K562 (cell line): ENCODE data around the gene RPP21. TPM values are rescaled to one million over a fixed set of nuclear protein-coding genes. Genes with fewer than 3 reads are reported as not detected.

Source experiments
- FOXJ2 ChIP-seq: fragments of 200-800 bp; sonication (Bioruptor generic); IDR thresholded peaks from 2 replicates; pipeline ENCODE4 v1.6.1; 2016; ENCODE audit warnings: missing genetic modification characterization, missing compliant biosample characterization
- HMGN3 ChIP-seq: IDR thresholded peaks from 2 replicates; pipeline ENCODE4 v1.6.1; 2011; ENCODE audit warnings: borderline replicate concordance, low read depth, mild to moderate bottlenecking, mixed read lengths, low read length; ENCODE audit not compliant: insufficient read length; ENCODE audit errors: extremely low read depth
- ILF3 ChIP-seq: fragments of 450-650 bp; IDR thresholded peaks from 2 replicates; pipeline ENCODE4 v1.6.1; 2018; ENCODE audit warnings: antibody characterized with exemption, mild to moderate bottlenecking, moderate library complexity, borderline replicate concordance
- JUND ChIP-seq, 2 experiments: IDR thresholded peaks; 2 replicates in 1 of 2; 3 replicates in 1 of 2; pipeline ENCODE4 v1.6.1; 2011; ENCODE audit warnings: borderline replicate concordance in 2 of 2, low read depth in 2 of 2, low read length in 2 of 2, improper control_type of control experiment in 1 of 2, missing biosample characterization in 1 of 2, missing genetic modification characterization in 1 of 2, missing genetic modification reagents in 1 of 2
- MXI1 ChIP-seq: IDR thresholded peaks from 2 replicates; pipeline ENCODE4 v1.6.1; 2011; ENCODE audit warnings: low read depth, mild to moderate bottlenecking, improper control_type of control experiment, low read length
- MYNN ChIP-seq, 2 experiments: sonication (generic); formaldehyde crosslinking in 1 of 2; IDR thresholded peaks; 2 replicates each; pipeline versions ENCODE4 v1.5.0 to v1.6.1; 2016 to 2020; ENCODE audit warnings: antibody characterized with exemption in 1 of 2, missing genetic modification reagents in 1 of 2
- PHB2 ChIP-seq: fragments of 450-650 bp; IDR thresholded peaks from 2 replicates; pipeline ENCODE4 v1.6.1; 2017; ENCODE audit warnings: low read depth
- PRMT5 ChIP-seq: sonication (generic); formaldehyde crosslinking; IDR thresholded peaks from 2 replicates; pipeline ENCODE4 v1.5.0; 2020; ENCODE audit warnings: missing genetic modification reagents
- SMARCA4 ChIP-seq: fragments of 450-650 bp; IDR thresholded peaks from 2 replicates; pipeline ENCODE4 v1.6.1; 2016
- SPI1 ChIP-seq: IDR thresholded peaks from 2 replicates; pipeline ENCODE4 v1.6.1; 2011; ENCODE audit warnings: low read depth, low read length, control low read depth, borderline replicate concordance
- TAF9B ChIP-seq: fragments of 450-650 bp; IDR thresholded peaks from 2 replicates; pipeline ENCODE4 v1.6.1; 2018; ENCODE audit warnings: mild to moderate bottlenecking; ENCODE audit not compliant: partially characterized antibody
- ZBTB7A ChIP-seq: IDR thresholded peaks from 2 replicates; pipeline ENCODE4 v1.6.1; 2011; ENCODE audit warnings: low read depth, mild to moderate bottlenecking, low read length, moderate library complexity, borderline replicate concordance; ENCODE audit not compliant: control insufficient read depth
- ZNF445 ChIP-seq: fragments of 250-450 bp; sonication (Bioruptor Pico); IDR thresholded peaks from 2 replicates; pipeline ENCODE4 v1.4.0; 2020; ENCODE audit warnings: low read depth, mild to moderate bottlenecking, moderate library complexity
- ZNF76 ChIP-seq: fragments of 250-450 bp; sonication (Bioruptor Pico); IDR thresholded peaks from 2 replicates; pipeline ENCODE4 v1.4.0; 2020; ENCODE audit warnings: mild to moderate bottlenecking, moderate library complexity, borderline replicate concordance
- polyA plus RNA-seq, 8 experiments: library from polyadenylated mRNA; depleted of rRNA in 4 of 8; stranded (reverse) in 5 of 8; unstranded in 3 of 8; fragments of >200 nt; fragmentation: Nextera tagmentation in 2 of 8; fragmentation: Illumina TruSeq in 1 of 8; extraction: Ambion mirVana in 2 of 8; extraction: Trizol in 1 of 8; gene quantifications; 2 replicates each; pipeline versions ENCODE4 v1.2.1 to v1.2.3, GENCODE V29; 2011 to 2014; ENCODE audit warnings: inconsistent platforms in 1 of 8, missing spikeins in 1 of 8
- total RNA-seq, 7 experiments: library from RNA; depleted of rRNA in 6 of 7; stranded (reverse); fragments of >200 nt in 6 of 7; fragmentation: Illumina TruSeq in 2 of 7; extraction: Trizol in 2 of 7; gene quantifications; 2 replicates each; pipeline versions ENCODE4 v1.2.1 to v1.2.3, GENCODE V29; 2011 to 2021; ENCODE audit warnings: low replicate concordance in 1 of 7
- TF ChIP-seq, protein P1 (sequence below): sonication (generic); formaldehyde crosslinking; IDR thresholded peaks from 2 replicates; pipeline ENCODE4 v1.8.1; 2023; ENCODE audit warnings: missing genetic modification reagents, mild to moderate bottlenecking, borderline replicate concordance
- TF ChIP-seq, protein P2 (sequence below): fragments of 200-800 bp; sonication (Bioruptor generic); IDR thresholded peaks from 2 replicates; pipeline ENCODE4 v1.6.1; 2017; ENCODE audit warnings: missing genetic modification characterization, missing compliant biosample characterization
- TF ChIP-seq, protein P3 (sequence below): fragments of 250-450 bp; sonication (Bioruptor Pico); IDR thresholded peaks from 2 replicates; pipeline ENCODE4 v1.8.0; 2022; ENCODE audit warnings: inconsistent platforms, mild to moderate bottlenecking, moderate library complexity, borderline replicate concordance

Gene RPP21
- total and polyA plus RNA-seq, 9 of the 15 experiments (the other 6 are each of a cell fraction or from before 2014, with no cell fraction given), result 62.1 to 362 (median 166) TPM

DNA sequence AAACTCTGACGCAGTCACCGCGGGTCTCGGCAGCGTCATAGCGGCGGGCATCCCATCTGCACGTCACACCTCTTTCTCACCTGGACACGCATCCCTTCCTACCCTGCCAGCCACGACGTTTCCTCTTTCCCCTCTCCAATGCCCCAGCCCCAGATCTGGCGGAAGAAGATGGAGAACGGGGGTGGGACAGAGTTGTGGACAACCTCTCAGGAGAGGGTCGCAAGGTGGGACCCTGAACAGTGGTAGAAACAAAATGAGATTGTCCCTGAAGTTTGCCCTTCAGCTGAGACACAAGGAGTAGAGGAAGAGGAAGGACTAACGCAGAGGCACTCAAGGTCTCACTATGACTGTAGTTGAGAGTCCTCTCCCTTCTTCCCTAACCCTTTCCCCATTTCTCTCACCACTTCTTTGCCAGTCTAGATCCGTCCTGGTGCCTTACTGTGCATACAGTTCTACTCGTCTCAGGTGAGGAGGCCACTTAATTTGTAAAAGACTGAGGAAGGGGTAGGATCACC is 17.7 kb upstream of the RPP21 start (continued):
- 0 out of 2 replicates have a peak, but pooled peaks have one; percentile 8 for TF ChIP-seq FOXJ2 (tag)
- no peak for TF ChIP-seq HMGN3
- no peak for TF ChIP-seq SMARCA4
- TF ChIP-seq, protein P1, sequence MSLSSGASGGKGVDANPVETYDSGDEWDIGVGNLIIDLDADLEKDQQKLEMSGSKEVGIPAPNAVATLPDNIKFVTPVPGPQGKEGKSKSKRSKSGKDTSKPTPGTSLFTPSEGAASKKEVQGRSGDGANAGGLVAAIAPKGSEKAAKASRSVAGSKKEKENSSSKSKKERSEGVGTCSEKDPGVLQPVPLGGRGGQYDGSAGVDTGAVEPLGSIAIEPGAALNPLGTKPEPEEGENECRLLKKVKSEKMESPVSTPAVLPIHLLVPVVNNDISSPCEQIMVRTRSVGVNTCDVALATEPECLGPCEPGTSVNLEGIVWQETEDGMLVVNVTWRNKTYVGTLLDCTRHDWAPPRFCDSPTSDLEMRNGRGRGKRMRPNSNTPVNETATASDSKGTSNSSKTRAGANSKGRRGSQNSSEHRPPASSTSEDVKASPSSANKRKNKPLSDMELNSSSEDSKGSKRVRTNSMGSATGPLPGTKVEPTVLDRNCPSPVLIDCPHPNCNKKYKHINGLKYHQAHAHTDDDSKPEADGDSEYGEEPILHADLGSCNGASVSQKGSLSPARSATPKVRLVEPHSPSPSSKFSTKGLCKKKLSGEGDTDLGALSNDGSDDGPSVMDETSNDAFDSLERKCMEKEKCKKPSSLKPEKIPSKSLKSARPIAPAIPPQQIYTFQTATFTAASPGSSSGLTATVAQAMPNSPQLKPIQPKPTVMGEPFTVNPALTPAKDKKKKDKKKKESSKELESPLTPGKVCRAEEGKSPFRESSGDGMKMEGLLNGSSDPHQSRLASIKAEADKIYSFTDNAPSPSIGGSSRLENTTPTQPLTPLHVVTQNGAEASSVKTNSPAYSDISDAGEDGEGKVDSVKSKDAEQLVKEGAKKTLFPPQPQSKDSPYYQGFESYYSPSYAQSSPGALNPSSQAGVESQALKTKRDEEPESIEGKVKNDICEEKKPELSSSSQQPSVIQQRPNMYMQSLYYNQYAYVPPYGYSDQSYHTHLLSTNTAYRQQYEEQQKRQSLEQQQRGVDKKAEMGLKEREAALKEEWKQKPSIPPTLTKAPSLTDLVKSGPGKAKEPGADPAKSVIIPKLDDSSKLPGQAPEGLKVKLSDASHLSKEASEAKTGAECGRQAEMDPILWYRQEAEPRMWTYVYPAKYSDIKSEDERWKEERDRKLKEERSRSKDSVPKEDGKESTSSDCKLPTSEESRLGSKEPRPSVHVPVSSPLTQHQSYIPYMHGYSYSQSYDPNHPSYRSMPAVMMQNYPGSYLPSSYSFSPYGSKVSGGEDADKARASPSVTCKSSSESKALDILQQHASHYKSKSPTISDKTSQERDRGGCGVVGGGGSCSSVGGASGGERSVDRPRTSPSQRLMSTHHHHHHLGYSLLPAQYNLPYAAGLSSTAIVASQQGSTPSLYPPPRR (CRISPR knock-in tag), result peak; percentile 25; the same call in 1 of the 2 replicates
- TF ChIP-seq MYNN (IDR thresholded peaks at IDR 0.05), result peak; percentile 26; the same call in 1 of the 2 replicates
- TF ChIP-seq MYNN (CRISPR knock-in tag; IDR thresholded peaks at IDR 0.05), result no peak
- TF ChIP-seq TAF9B, result no peak
- no peak for TF ChIP-seq ILF3
- TF ChIP-seq ZNF76 (CRISPR knock-in tag), result no peak
- peak; percentile 1; the same call in 1 of the 2 replicates for TF ChIP-seq SPI1
- TF ChIP-seq, protein P2, sequence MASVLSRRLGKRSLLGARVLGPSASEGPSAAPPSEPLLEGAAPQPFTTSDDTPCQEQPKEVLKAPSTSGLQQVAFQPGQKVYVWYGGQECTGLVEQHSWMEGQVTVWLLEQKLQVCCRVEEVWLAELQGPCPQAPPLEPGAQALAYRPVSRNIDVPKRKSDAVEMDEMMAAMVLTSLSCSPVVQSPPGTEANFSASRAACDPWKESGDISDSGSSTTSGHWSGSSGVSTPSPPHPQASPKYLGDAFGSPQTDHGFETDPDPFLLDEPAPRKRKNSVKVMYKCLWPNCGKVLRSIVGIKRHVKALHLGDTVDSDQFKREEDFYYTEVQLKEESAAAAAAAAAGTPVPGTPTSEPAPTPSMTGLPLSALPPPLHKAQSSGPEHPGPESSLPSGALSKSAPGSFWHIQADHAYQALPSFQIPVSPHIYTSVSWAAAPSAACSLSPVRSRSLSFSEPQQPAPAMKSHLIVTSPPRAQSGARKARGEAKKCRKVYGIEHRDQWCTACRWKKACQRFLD (CRISPR knock-in tag), result peak; percentile 56; the same call in 1 of the 2 replicates
- TF ChIP-seq ZBTB7A, result peak; percentile 26; the same call in 1 of the 2 replicates
- 0 out of 2 replicates have a peak, but pooled peaks have one; percentile 0 for TF ChIP-seq JUND (IDR thresholded peaks at IDR 0.05; ENCODE audit: borderline replicate concordance, low read depth, low read length)
- no peak for TF ChIP-seq JUND (tag; IDR thresholded peaks at IDR 0.05; ENCODE audit: borderline replicate concordance, low read depth, low read length)
- TF ChIP-seq ZNF445, result no peak
- no peak for TF ChIP-seq MXI1
- TF ChIP-seq PRMT5 (CRISPR knock-in tag), result no peak
- TF ChIP-seq, protein P3, sequence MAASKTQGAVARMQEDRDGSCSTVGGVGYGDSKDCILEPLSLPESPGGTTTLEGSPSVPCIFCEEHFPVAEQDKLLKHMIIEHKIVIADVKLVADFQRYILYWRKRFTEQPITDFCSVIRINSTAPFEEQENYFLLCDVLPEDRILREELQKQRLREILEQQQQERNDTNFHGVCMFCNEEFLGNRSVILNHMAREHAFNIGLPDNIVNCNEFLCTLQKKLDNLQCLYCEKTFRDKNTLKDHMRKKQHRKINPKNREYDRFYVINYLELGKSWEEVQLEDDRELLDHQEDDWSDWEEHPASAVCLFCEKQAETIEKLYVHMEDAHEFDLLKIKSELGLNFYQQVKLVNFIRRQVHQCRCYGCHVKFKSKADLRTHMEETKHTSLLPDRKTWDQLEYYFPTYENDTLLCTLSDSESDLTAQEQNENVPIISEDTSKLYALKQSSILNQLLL (CRISPR knock-in tag), result no peak
- 0 out of 2 replicates have a peak, but pooled peaks have one; percentile 17 for TF ChIP-seq PHB2
